ENCODE measurements around the gene ENPP1.

The ENPP1 gene

GRCh38 chr6:131918650-131919355 lies 111.0 kb downstream of the ENPP1 start:
- H3K36me3 ChIP-seq, result no peaks in the 10 kb centered on the region
- no peak for TF ChIP-seq CTCF (IDR thresholded peaks at IDR 0.05)
- no peak overlapping the region for H3K27ac ChIP-seq
- H3K4me3 ChIP-seq (ENCODE audit: low read depth in 1 of 2, low read length in 1 of 2), result no peak overlapping the region
- no peaks in the 10 kb centered on the region for H3K4me1 ChIP-seq (ENCODE audit: control insufficient read depth in 1 of 2, insufficient read depth in 1 of 2, low read depth in 1 of 2, low read length in 1 of 2)
- H3K9me3 ChIP-seq, result peaks cover 5% of the 10 kb centered on the region
- H3K27me3 ChIP-seq, result peaks cover 26% of the 10 kb centered on the region

GRCh38 chr6:131920656-131921055 lies 112.8 kb downstream of the ENPP1 start:
- no peak for TF ChIP-seq CTCF (IDR thresholded peaks at IDR 0.05)
- Histone ChIP-seq H3K36me3 (no peaks in the 10 kb centered on the region), H3K9me3 (peaks cover 5% of the 10 kb centered on the region), H3K27ac (no peak overlapping the region), H3K4me1 (ENCODE audit: control insufficient read depth in 1 of 2, insufficient read depth in 1 of 2, low read depth in 1 of 2, low read length in 1 of 2) (no peaks in the 10 kb centered on the region), H3K4me3 (ENCODE audit: low read depth in 1 of 2, low read length in 1 of 2) (no peak overlapping the region), H3K27me3 (peaks cover 27% of the 10 kb centered on the region)

GRCh38 chr6:131923356-131923755 lies 115.5 kb downstream of the ENPP1 start:
- Histone ChIP-seq H3K27me3 (peaks cover 5% of the 10 kb centered on the region), H3K4me1 (ENCODE audit: control insufficient read depth in 1 of 2, insufficient read depth in 1 of 2, low read depth in 1 of 2, low read length in 1 of 2) (no peaks in the 10 kb centered on the region), H3K27ac (no peak overlapping the region), H3K4me3 (ENCODE audit: low read depth in 1 of 2, low read length in 1 of 2) (no peak overlapping the region), H3K36me3 (no peaks in the 10 kb centered on the region), H3K9me3 (peaks cover 5% of the 10 kb centered on the region)
- TF ChIP-seq CTCF (IDR thresholded peaks at IDR 0.05), result no peak

- Histone ChIP-seq H3K4me3 (ENCODE audit: low read depth in 1 of 2, low read length in 1 of 2) (no peak overlapping the region), H3K36me3 (no peaks in the 10 kb centered on the region), H3K9me3 (peaks cover 5% of the 10 kb centered on the region), H3K4me1 (ENCODE audit: control insufficient read depth in 1 of 2, insufficient read depth in 1 of 2, low read depth in 1 of 2, low read length in 1 of 2) (no peaks in the 10 kb centered on the region), H3K27ac (no peak overlapping the region), H3K27me3 (peaks cover 5% of the 10 kb centered on the region)
- no peak for TF ChIP-seq CTCF (IDR thresholded peaks at IDR 0.05)
Observed at GRCh38 chr6:131924881-131925474, 117.2 kb downstream of the ENPP1 start.

GRCh38 chr6:131929264-131929663 lies 121.4 kb downstream of the ENPP1 start:
- no peak for TF ChIP-seq CTCF (IDR thresholded peaks at IDR 0.05)
- Histone ChIP-seq H3K4me3 (ENCODE audit: low read depth in 1 of 2, low read length in 1 of 2) (no peak overlapping the region), H3K36me3 (no peaks in the 10 kb centered on the region), H3K4me1 (ENCODE audit: control insufficient read depth in 1 of 2, insufficient read depth in 1 of 2, low read depth in 1 of 2, low read length in 1 of 2) (no peaks in the 10 kb centered on the region), H3K9me3 (no peaks in the 10 kb centered on the region), H3K27me3 (peaks cover 5% of the 10 kb centered on the region), H3K27ac (no peak overlapping the region)
